H1 (cell line): ENCODE measurements around the gene EZH1. TPM values are rescaled to one million over a fixed set of nuclear protein-coding genes. Genes with fewer than 3 reads are reported as not detected.
A peak's percentile ranks its signal among the peaks of the same experiment; 100 is the strongest.

Experiments
- CHD7 ChIP-seq: fragments of 300-600 bp; sonication (generic); IDR thresholded peaks from 2 replicates; pipeline ENCODE4 v1.7.1; 2012; ENCODE audit warnings: low read length, moderate library complexity, mild to moderate bottlenecking, inconsistent platforms; ENCODE audit not compliant: insufficient replicate concordance
- CREB1 ChIP-seq: IDR thresholded peaks from 2 replicates; pipeline ENCODE4 v1.6.1; 2012; ENCODE audit warnings: inconsistent platforms
- EGR1 ChIP-seq: IDR thresholded peaks from 2 replicates; pipeline ENCODE4 v1.6.1; 2011; ENCODE audit warnings: low read depth, low read length, borderline replicate concordance
- GABPA ChIP-seq: IDR thresholded peaks from 2 replicates; pipeline ENCODE4 v1.6.1; 2011; ENCODE audit warnings: mild to moderate bottlenecking, low read length, moderate library complexity, borderline replicate concordance; ENCODE audit not compliant: insufficient read depth
- POLR2A ChIP-seq, 2 experiments: IDR thresholded peaks; 1 replicate in 1 of 2; 2 replicates in 1 of 2; pipeline ENCODE4 v1.6.1; 2011; ENCODE audit warnings: low read depth in 2 of 2, low read length in 2 of 2, mild to moderate bottlenecking in 2 of 2; ENCODE audit errors: control extremely low read depth in 1 of 2
- RBBP5 ChIP-seq: IDR thresholded peaks from 2 replicates; pipeline ENCODE4 v1.7.1; 2012; ENCODE audit warnings: low read depth, mild to moderate bottlenecking, inconsistent platforms, low read length, moderate library complexity, borderline replicate concordance
- RNF2 ChIP-seq: fragments of 200-900, 300-1000 bp; sonication (generic); IDR thresholded peaks from 2 replicates; pipeline ENCODE4 v1.7.1; 2016; ENCODE audit warnings: borderline replicate concordance, low read depth, mild to moderate bottlenecking, antibody characterized with exemption, low read length; ENCODE audit not compliant: poor library complexity, severe bottlenecking; ENCODE audit errors: missing control alignments
- SP1 ChIP-seq: IDR thresholded peaks from 2 replicates; pipeline ENCODE4 v1.6.1; 2011; ENCODE audit warnings: low read depth, low read length
- SP2 ChIP-seq: IDR thresholded peaks from 2 replicates; pipeline ENCODE4 v1.6.1; 2012; ENCODE audit warnings: mild to moderate bottlenecking, low read length, inconsistent platforms
- SP4 ChIP-seq: IDR thresholded peaks from 2 replicates; pipeline ENCODE4 v1.6.1; 2012; ENCODE audit warnings: low read length, inconsistent platforms
- SRF ChIP-seq: IDR thresholded peaks from 2 replicates; pipeline ENCODE4 v1.6.1; 2011; ENCODE audit warnings: mild to moderate bottlenecking, low read depth, low read length, moderate library complexity
- TBP ChIP-seq: IDR thresholded peaks from 2 replicates; pipeline ENCODE4 v1.6.1; 2011; ENCODE audit warnings: low read depth, low read length, improper control_type of control experiment
- ZNF274 ChIP-seq: IDR thresholded peaks from 2 replicates; pipeline ENCODE4 v1.7.0; 2012; ENCODE audit warnings: low read length, borderline replicate concordance; ENCODE audit errors: extremely low read depth
- polyA plus RNA-seq, 7 experiments: library from polyadenylated mRNA; depleted of rRNA in 3 of 7; stranded (reverse) in 5 of 7; unstranded in 2 of 7; fragments of >200 nt in 5 of 7; fragments of 200-250 nt in 2 of 7; gene quantifications; 1 replicate in 5 of 7; 2 replicates in 1 of 7; 4 replicates in 1 of 7; pipeline versions ENCODE4 v1.2.1 to v1.2.3, GENCODE V29; 2011 to 2013; ENCODE audit warnings: missing spikeins in 2 of 7, mixed read lengths in 2 of 7
- total RNA-seq: library from RNA; stranded (reverse); fragmentation: NEBNext Ultra II Directional; extraction: Animal tissue kit (Norgen Biotek cat#: 25700); gene quantifications from 2 replicates; pipeline ENCODE4 v1.2.1, GENCODE V29; 2021

Gene EZH1
- total and polyA plus RNA-seq, 2 of the 8 experiments (the other 6 are each of a cell fraction or from before 2014, with no cell fraction given): 17.4 to 20.8 TPM

GRCh38 chr17:42744283-42744805, 496 bp downstream of the EZH1 start (continued):
- no peak for TF ChIP-seq SRF
- TF ChIP-seq SP2: no peak
- no peak for TF ChIP-seq GABPA
- no peak for TF ChIP-seq EGR1
- TF ChIP-seq CREB1: no peak
- TF ChIP-seq CHD7: no peak
- no peak for TF ChIP-seq RBBP5
- no peak for TF ChIP-seq SP1
- TF ChIP-seq SP4: no peak
- peak in 1 of 2 experiments; percentile 65; a peak in 1 of 3 replicates for TF ChIP-seq POLR2A (IDR thresholded peaks at IDR 0.05; ENCODE audit: control extremely low read depth in 1 of 2, low read depth in 2 of 2, low read length in 2 of 2)
- TF ChIP-seq RNF2: no peak
- TF ChIP-seq ZNF274: no peak
- peak; percentile 39 for TF ChIP-seq TBP
